ENCODE data around the gene TRIM41. TPM values are rescaled to one million over a fixed set of nuclear protein-coding genes. Genes with fewer than 3 reads are reported as not detected.

Gene TRIM41
- total RNA-seq, 1 experiment from 2014 or later: 34.2 TPM

- no peak overlapping the region for H3K56ac ChIP-seq (ENCODE audit: insufficient read length, low read depth, low read length)
- H3K18ac ChIP-seq (ENCODE audit: insufficient read length, low read depth, low read length): no peak overlapping the region
- H3K23me2 ChIP-seq (ENCODE audit: insufficient read length, low read depth, low read length, poor library complexity, severe bottlenecking): peaks cover 7% of the 10 kb centered on the region
- no CpG with 5 or more reads among the region's 22 CpGs for WGBS (ENCODE audit: extremely low coverage, insufficient read length, low lambda C conversion rate)
- H2BK12ac ChIP-seq (ENCODE audit: insufficient read length, low read depth, low read length): no peak overlapping the region
- H2BK20ac ChIP-seq (ENCODE audit: low read depth, low read length, poor library complexity, severe bottlenecking): no peak overlapping the region
- H3T11ph ChIP-seq (ENCODE audit: low read length): no peak overlapping the region
- H3K4me1 ChIP-seq (ENCODE audit: insufficient read depth, low read length): no peaks in the 10 kb centered on the region
- H2AK5ac ChIP-seq (ENCODE audit: insufficient read length, low read length): no peak overlapping the region
- no peaks in the 10 kb centered on the region for H3K79me2 ChIP-seq (ENCODE audit: insufficient read depth, low read length)
- peaks cover 0 to 5% of the 10 kb centered on the region in 2 experiments; a peak in 2 of 5 replicates for H3K9me3 Mint-ChIP-seq
- H2AFZ ChIP-seq (ENCODE audit: low read length): no peak overlapping the region
- H3K4me3 Mint-ChIP-seq: peak overlapping the region; percentile 98 to 99
- no peaks in the 10 kb centered on the region for H3K9me3 ChIP-seq (ENCODE audit: control insufficient read depth, low read depth, low read length)
- H3K27me3 Mint-ChIP-seq (ENCODE audit: low read depth): peaks cover 14% of the 10 kb centered on the region
- no peak overlapping the region for H3K4ac ChIP-seq (ENCODE audit: low read depth, low read length)
- H3K79me1 ChIP-seq (ENCODE audit: insufficient read depth, low read depth, low read length, poor library complexity, severe bottlenecking): peaks cover 3% of the 10 kb centered on the region
- peak overlapping the region; percentile 92 to 99 (median 96); a peak in 3 of 7 replicates for H3K27ac Mint-ChIP-seq
- peaks cover 3 to 22% (median 7%) of the 10 kb centered on the region in 3 experiments; a peak in 5 of 7 replicates for H3K36me3 Mint-ChIP-seq (ENCODE audit: insufficient read depth in 1 of 3, low read depth in 3 of 3)
- H3K14ac ChIP-seq (ENCODE audit: insufficient read depth, low read length): no peak overlapping the region
- H3K27ac ChIP-seq (ENCODE audit: insufficient read length, low read depth, low read length): no peak overlapping the region
- H2BK15ac ChIP-seq (ENCODE audit: low read depth, low read length): no peak overlapping the region
- no peak for DNase-seq
- no peak overlapping the region for H4K91ac ChIP-seq (ENCODE audit: insufficient read length, low read depth, low read length)
- no peaks in the 10 kb centered on the region for H3K27me3 ChIP-seq (ENCODE audit: insufficient read depth, low read length)
- H4K20me1 ChIP-seq (ENCODE audit: control insufficient read depth, insufficient read depth, insufficient read length): no peaks in the 10 kb centered on the region
- H3K9ac ChIP-seq (ENCODE audit: extremely low read depth, insufficient read length, low read length): peak overlapping the region; percentile 31
- no peak overlapping the region for H4K5ac ChIP-seq (ENCODE audit: insufficient read length, low read depth, low read length)
- no peak overlapping the region for H2BK120ac ChIP-seq (ENCODE audit: low read depth, low read length, poor library complexity, severe bottlenecking)
- no peak overlapping the region for H2BK5ac ChIP-seq (ENCODE audit: insufficient read length, low read length)
- H3K4me2 ChIP-seq (ENCODE audit: insufficient read depth, insufficient read length, low read length): peak overlapping the region; percentile 79
- TF ChIP-seq CTCF (conservative IDR thresholded peaks at IDR 0.05): no peak
- H3K23ac ChIP-seq (ENCODE audit: insufficient read length, low read depth, low read length): no peak overlapping the region
- H3K4me1 Mint-ChIP-seq: peaks cover 15 to 21% of the 10 kb centered on the region in 2 experiments
- no peak overlapping the region for H4K8ac ChIP-seq (replicated peaks; ENCODE audit: insufficient read length, low read depth, low read length)
Observed at GRCh38 chr5:181224390-181225229, 1.5 kb downstream of the TRIM41 start.

Measured in H9 (cell line).